H9 (cell line): ENCODE data around the gene FREM2. TPM values are rescaled to one million over a fixed set of nuclear protein-coding genes. Genes with fewer than 3 reads are reported as not detected.

Experiments
- DNase-seq: peaks from one replicate; pipeline ENCODE4 v3.0.0-alpha.2; 2017
- H2AFZ ChIP-seq: one replicate; pipeline ENCODE4 v1.6.1; 2013; ENCODE audit warnings: mild to moderate bottlenecking, low read length, control low read depth, moderate library complexity
- H2AK5ac ChIP-seq: 2 replicates; pipeline ENCODE4 v1.6.1; 2013; ENCODE audit warnings: low read length, control low read depth, mixed read lengths; ENCODE audit not compliant: insufficient read length
- H2BK120ac ChIP-seq: one replicate; pipeline ENCODE4 v1.6.1; 2013; ENCODE audit warnings: low read depth, mild to moderate bottlenecking, low read length, control low read depth, inconsistent platforms; ENCODE audit not compliant: poor library complexity, severe bottlenecking
- H2BK12ac ChIP-seq: 2 replicates; pipeline ENCODE4 v1.6.1; 2013; ENCODE audit warnings: low read length, control low read depth, mixed read lengths, low read depth; ENCODE audit not compliant: insufficient read length
- H2BK15ac ChIP-seq: 2 replicates; pipeline ENCODE4 v1.6.1; 2013; ENCODE audit warnings: low read depth, low read length, control low read depth
- H2BK20ac ChIP-seq: one replicate; pipeline ENCODE4 v1.6.1; 2013; ENCODE audit warnings: low read depth, mild to moderate bottlenecking, low read length, control low read depth, inconsistent platforms; ENCODE audit not compliant: poor library complexity, severe bottlenecking
- H2BK5ac ChIP-seq: 2 replicates; pipeline ENCODE4 v1.6.1; 2013; ENCODE audit warnings: low read length, control low read depth, mixed read lengths; ENCODE audit not compliant: insufficient read length
- H3K14ac ChIP-seq: 2 replicates; pipeline ENCODE4 v1.6.1; 2013; ENCODE audit warnings: low read length, control low read depth; ENCODE audit not compliant: insufficient read depth
- H3K18ac ChIP-seq: 2 replicates; pipeline ENCODE4 v1.6.1; 2013; ENCODE audit warnings: low read depth, mild to moderate bottlenecking, mixed read lengths, low read length, control low read depth; ENCODE audit not compliant: insufficient read length
- H3K23ac ChIP-seq: 2 replicates; pipeline ENCODE4 v1.6.1; 2013; ENCODE audit warnings: low read length, control low read depth, mixed read lengths, low read depth; ENCODE audit not compliant: insufficient read length
- H3K23me2 ChIP-seq: 2 replicates; pipeline ENCODE4 v1.6.1; 2013; ENCODE audit warnings: low read depth, mild to moderate bottlenecking, mixed read lengths, low read length, control low read depth; ENCODE audit not compliant: insufficient read length, poor library complexity, severe bottlenecking
- H3K27ac ChIP-seq: 2 replicates; pipeline ENCODE4 v1.5.1; 2013; ENCODE audit warnings: low read length, control low read depth, mixed read lengths, low read depth; ENCODE audit not compliant: insufficient read length
- H3K27me3 ChIP-seq: 2 replicates; pipeline ENCODE4 v1.6.1; 2013; ENCODE audit warnings: low read length, control low read depth, inconsistent platforms; ENCODE audit not compliant: insufficient read depth
- H3K4ac ChIP-seq: 2 replicates; pipeline ENCODE4 v1.6.1; 2013; ENCODE audit warnings: low read depth, mild to moderate bottlenecking, control low read depth, inconsistent platforms, low read length, moderate library complexity
- H3K4me1 ChIP-seq: 2 replicates; pipeline ENCODE4 v1.6.1; 2013; ENCODE audit warnings: low read length, control low read depth, inconsistent platforms; ENCODE audit not compliant: insufficient read depth
- H3K4me2 ChIP-seq: 2 replicates; pipeline ENCODE4 v1.6.1; 2013; ENCODE audit warnings: low read length, control low read depth, mixed read lengths; ENCODE audit not compliant: insufficient read length, insufficient read depth
- H3K56ac ChIP-seq: 2 replicates; pipeline ENCODE4 v1.6.1; 2013; ENCODE audit warnings: low read depth, mild to moderate bottlenecking, mixed read lengths, low read length, control low read depth; ENCODE audit not compliant: insufficient read length
- H3K79me1 ChIP-seq: 2 replicates; pipeline ENCODE4 v1.6.1; 2013; ENCODE audit warnings: low read depth, mild to moderate bottlenecking, moderate library complexity, low read length, control low read depth, inconsistent platforms; ENCODE audit not compliant: insufficient read depth, poor library complexity, severe bottlenecking
- H3K79me2 ChIP-seq: 2 replicates; pipeline ENCODE4 v1.6.1; 2013; ENCODE audit warnings: low read length, control low read depth, inconsistent platforms; ENCODE audit not compliant: insufficient read depth
- H3K9ac ChIP-seq: 2 replicates; pipeline ENCODE4 v1.6.1; 2013; ENCODE audit warnings: low read length, control low read depth, mixed read lengths; ENCODE audit not compliant: insufficient read length; ENCODE audit errors: extremely low read depth
- H3K9me3 ChIP-seq: one replicate; pipeline ENCODE4 v1.6.1; 2013; ENCODE audit warnings: low read depth, low read length, inconsistent platforms; ENCODE audit not compliant: control insufficient read depth
- H3T11ph ChIP-seq: one replicate; pipeline ENCODE4 v1.6.1; 2013; ENCODE audit warnings: mild to moderate bottlenecking, low read length, control low read depth, inconsistent platforms
- H4K20me1 ChIP-seq: one replicate; pipeline ENCODE4 v1.6.1; 2013; ENCODE audit not compliant: control insufficient read depth, insufficient read length, insufficient read depth
- H4K5ac ChIP-seq: 2 replicates; pipeline ENCODE4 v1.6.1; 2013; ENCODE audit warnings: low read depth, mild to moderate bottlenecking, mixed read lengths, low read length, control low read depth; ENCODE audit not compliant: insufficient read length
- H4K8ac ChIP-seq: replicated peaks from 2 replicates; pipeline ENCODE4 v1.6.1; 2013; ENCODE audit warnings: low read length, control low read depth, mixed read lengths, low read depth; ENCODE audit not compliant: insufficient read length
- H4K91ac ChIP-seq: 2 replicates; pipeline ENCODE4 v1.6.1; 2013; ENCODE audit warnings: low read depth, mild to moderate bottlenecking, moderate library complexity, mixed read lengths, low read length, control low read depth; ENCODE audit not compliant: insufficient read length
- H3K27ac Mint-ChIP-seq, 3 experiments: 2 replicates in 2 of 3; 3 replicates in 1 of 3; pipeline ENCODE4 v1.8.0; 2020 to 2021; ENCODE audit warnings: mixed read lengths in 3 of 3, mild to moderate bottlenecking in 1 of 3, moderate library complexity in 1 of 3
- H3K27me3 Mint-ChIP-seq: 2 replicates; pipeline ENCODE4 v1.8.0; 2021; ENCODE audit warnings: low read depth, mild to moderate bottlenecking, moderate library complexity, mixed read lengths
- H3K36me3 Mint-ChIP-seq, 3 experiments: 2 replicates in 2 of 3; 3 replicates in 1 of 3; pipeline ENCODE4 v1.8.0; 2020 to 2021; ENCODE audit warnings: low read depth in 3 of 3, mixed read lengths in 3 of 3; ENCODE audit not compliant: insufficient read depth in 1 of 3
- H3K4me1 Mint-ChIP-seq, 2 experiments: 2 replicates each; pipeline ENCODE4 v1.8.0; 2020; ENCODE audit warnings: mixed read lengths in 2 of 2
- H3K4me3 Mint-ChIP-seq, 2 experiments: 2 replicates in 1 of 2; 3 replicates in 1 of 2; pipeline ENCODE4 v1.8.0; 2020 to 2021; ENCODE audit warnings: mild to moderate bottlenecking in 2 of 2, mixed read lengths in 2 of 2, moderate library complexity in 1 of 2
- H3K9me3 Mint-ChIP-seq, 2 experiments: 2 replicates in 1 of 2; 3 replicates in 1 of 2; pipeline ENCODE4 v1.8.0; 2020; ENCODE audit warnings: mild to moderate bottlenecking in 2 of 2, mixed read lengths in 2 of 2, moderate library complexity in 1 of 2
- CTCF ChIP-seq: fragments of 200-600 bp; sonication (generic); conservative IDR thresholded peaks from 3 replicates; pipeline ENCODE4 v1.8.0; 2021; ENCODE audit warnings: antibody characterized with exemption, mild to moderate bottlenecking
- WGBS: extraction: QIAGEN DNeasy Blood & Tissue Kit; methylation state at CpG from one replicate; pipeline ENCODE4 v1.1.7; 2013; ENCODE audit warnings: missing lambda C conversion rate, low lambda C conversion rate, mixed read lengths; ENCODE audit not compliant: insufficient read length; ENCODE audit errors: extremely low coverage; 5-methylcytosine and 5-hydroxymethylcytosine counted together
- total RNA-seq: library from RNA; stranded (reverse); gene quantifications from 2 replicates; pipeline ENCODE4 v1.2.1, GENCODE V29; 2021

Gene FREM2
- total RNA-seq, 1 experiment from 2014 or later, result 16.0 TPM

- H3K4me1 ChIP-seq, result no peaks in the 10 kb centered on the region
- no peak overlapping the region for H3K23ac ChIP-seq
- H3K27me3 Mint-ChIP-seq, result no peaks in the 10 kb centered on the region
- H2BK5ac ChIP-seq, result no peak overlapping the region
- H2BK12ac ChIP-seq, result no peak overlapping the region
- H3K27ac ChIP-seq, result no peak overlapping the region
- no peak for TF ChIP-seq CTCF
- no peak overlapping the region for H2AFZ ChIP-seq
- no peak overlapping the region for H3K14ac ChIP-seq
- H3K56ac ChIP-seq, result no peak overlapping the region
- no peak overlapping the region for H2BK120ac ChIP-seq
- no peak overlapping the region for H2AK5ac ChIP-seq
- H2BK20ac ChIP-seq, result no peak overlapping the region
- no peak overlapping the region for H4K5ac ChIP-seq
- H3K4me2 ChIP-seq, result no peak overlapping the region
- H3T11ph ChIP-seq, result no peak overlapping the region
- no peaks in the 10 kb centered on the region for H3K36me3 Mint-ChIP-seq
- no peak overlapping the region for H4K8ac ChIP-seq
- no peaks in the 10 kb centered on the region for H3K27me3 ChIP-seq
- H3K23me2 ChIP-seq, result no peaks in the 10 kb centered on the region
- no CpG with 5 or more reads among the region's 1 CpG for WGBS
- no peak overlapping the region for H3K4me3 Mint-ChIP-seq
- no peak overlapping the region for H3K18ac ChIP-seq
- H3K79me2 ChIP-seq, result no peaks in the 10 kb centered on the region
- H4K91ac ChIP-seq, result no peak overlapping the region
- no peaks in the 10 kb centered on the region for H3K79me1 ChIP-seq
- H3K4ac ChIP-seq, result no peak overlapping the region
- no peak overlapping the region for H3K27ac Mint-ChIP-seq
- no peak overlapping the region for H2BK15ac ChIP-seq
- H3K9me3 ChIP-seq, result no peaks in the 10 kb centered on the region
- DNase-seq, result no peak
- H3K9me3 Mint-ChIP-seq, result no peaks in the 10 kb centered on the region; a peak in 1 of 5 replicates
- H4K20me1 ChIP-seq, result no peaks in the 10 kb centered on the region
- no peak overlapping the region for H3K9ac ChIP-seq
- no peaks in the 10 kb centered on the region for H3K4me1 Mint-ChIP-seq
Observed at GRCh38 chr13:38657191-38657590, 29.7 kb upstream of the FREM2 start.
